Fibroblast of skin of right quadriceps (primary cell): ENCODE measurements around the gene MALRD1.

ENCODE experiments used
- DNase-seq: peaks from one replicate; pipeline ENCODE4 v3.0.0-alpha.2; 2013

MALRD1 gene

GRCh38 chr10:19385846-19386450 lies 337.3 kb downstream of the MALRD1 start:
- no peak for DNase-seq

- no peak for DNase-seq
Observed at GRCh38 chr10:19408924-19409323, 360.3 kb downstream of the MALRD1 start.

GRCh38 chr10:19411119-19411518 lies 362.5 kb downstream of the MALRD1 start:
- no peak for DNase-seq

- peak; percentile 11 for DNase-seq
Observed at GRCh38 chr10:19412531-19412930, 363.9 kb downstream of the MALRD1 start.

- no peak for DNase-seq
Observed at GRCh38 chr10:19416164-19416563, 367.6 kb downstream of the MALRD1 start.

- DNase-seq = no peak
Observed at GRCh38 chr10:19417740-19418139, 369.1 kb downstream of the MALRD1 start.

GRCh38 chr10:19421674-19422073 lies 373.1 kb downstream of the MALRD1 start:
- no peak for DNase-seq

- no peak for DNase-seq
Observed at GRCh38 chr10:19426034-19426433, 377.4 kb downstream of the MALRD1 start.

GRCh38 chr10:19431622-19432351 lies 383.2 kb downstream of the MALRD1 start:
- DNase-seq = no peak

- no peak for DNase-seq
Observed at GRCh38 chr10:19449860-19450259, 401.3 kb downstream of the MALRD1 start.

- no peak for DNase-seq
Observed at GRCh38 chr10:19451356-19451755, 402.8 kb downstream of the MALRD1 start.

- DNase-seq = no peak
Observed at GRCh38 chr10:19451937-19452336, 403.3 kb downstream of the MALRD1 start.

GRCh38 chr10:19453967-19454366 lies 405.4 kb downstream of the MALRD1 start:
- DNase-seq = no peak

GRCh38 chr10:19461588-19461987 lies 413.0 kb downstream of the MALRD1 start:
- no peak for DNase-seq

- DNase-seq = no peak
Observed at GRCh38 chr10:19466709-19467108, 418.1 kb downstream of the MALRD1 start.

- no peak for DNase-seq
Observed at GRCh38 chr10:19468413-19468812, 419.8 kb downstream of the MALRD1 start.

GRCh38 chr10:19469521-19469920 lies 420.9 kb downstream of the MALRD1 start:
- DNase-seq = no peak

GRCh38 chr10:19479854-19480253 lies 431.3 kb downstream of the MALRD1 start:
- DNase-seq = no peak

GRCh38 chr10:19480353-19480752 lies 431.8 kb downstream of the MALRD1 start:
- DNase-seq = no peak

- no peak for DNase-seq
Observed at GRCh38 chr10:19483421-19483820, 434.8 kb downstream of the MALRD1 start.

- peak; percentile 14 for DNase-seq
Observed at GRCh38 chr10:19488592-19489280, 440.1 kb downstream of the MALRD1 start.

GRCh38 chr10:19491166-19491565 lies 442.6 kb downstream of the MALRD1 start:
- no peak for DNase-seq

- no peak for DNase-seq
Observed at GRCh38 chr10:19493917-19494316, 445.3 kb downstream of the MALRD1 start.

- DNase-seq = no peak
Observed at GRCh38 chr10:19497026-19497425, 448.4 kb downstream of the MALRD1 start.
